ENCODE results near the gene CCR5AS.
A peak's percentile ranks its signal among the peaks of the same experiment; 100 is the strongest.

The CCR5AS gene

GRCh38 chr3:46406788-46407611 lies at the start of gene CCR5AS, which contains the start of gene CCRL2:
TSS of gene CCR5AS (minus strand) at chr3:46407066.
TSS of gene CCRL2 (plus strand) at chr3:46407259. CDS start at chr3:46408080, 821 bp downstream.
- Histone ChIP-seq H3K27me3 (ENCODE audit: control insufficient read depth in 3 of 3, insufficient read depth in 3 of 3, low read length in 3 of 3) (no peaks in the 10 kb centered on the region), H3K27ac (ENCODE audit: low read depth, low read length) (peak within 1 kb of the TSS; percentile 78), H3K4me1 (ENCODE audit: control insufficient read depth in 3 of 3, insufficient read depth in 3 of 3, low read length in 3 of 3) (peaks cover 20 to 29% (median 22%) of the 10 kb centered on the region in 3 donors), H3K9ac (ENCODE audit: low read depth in 1 of 3, low read length in 3 of 3) (peak within 1 kb of the TSS; percentile 54 to 77 (median 62)), H3K36me3 (ENCODE audit: control insufficient read depth in 3 of 3, insufficient read depth in 3 of 3, low read length in 3 of 3) (no peaks in the 10 kb centered on the region), H3K4me3 (ENCODE audit: low read length in 3 of 3) (peak within 1 kb of the TSS; percentile 48 to 60 (median 53)), H3K9me3 (ENCODE audit: control insufficient read depth in 3 of 3, low read length in 3 of 3) (no peaks in the 10 kb centered on the region)

GRCh38 chr3:46456118-46456517 lies 49.3 kb upstream of the CCR5AS start:
- peaks cover 0 to 3% (median 0%) of the 10 kb centered on the region in 3 donors for H3K27me3 ChIP-seq (ENCODE audit: control insufficient read depth in 3 of 3, insufficient read depth in 3 of 3, low read length in 3 of 3)
- H3K4me3 ChIP-seq (ENCODE audit: low read length in 3 of 3), result no peak overlapping the region
- H3K9me3 ChIP-seq (ENCODE audit: control insufficient read depth in 3 of 3, low read length in 3 of 3), result no peaks in the 10 kb centered on the region

GRCh38 chr3:46455231-46456115 lies 48.6 kb upstream of the CCR5AS start:
- H3K36me3 ChIP-seq (ENCODE audit: control insufficient read depth in 3 of 3, insufficient read depth in 3 of 3, low read length in 3 of 3), result no peaks in the 10 kb centered on the region
- no peak overlapping the region for H3K9ac ChIP-seq (ENCODE audit: low read depth in 1 of 3, low read length in 3 of 3)
- peaks cover 0 to 1% (median 0%) of the 10 kb centered on the region in 3 donors for H3K4me1 ChIP-seq (ENCODE audit: control insufficient read depth in 3 of 3, insufficient read depth in 3 of 3, low read length in 3 of 3)
- no peak overlapping the region for H3K27ac ChIP-seq (ENCODE audit: low read depth, low read length)
- no peak overlapping the region for H3K4me3 ChIP-seq (ENCODE audit: low read length in 3 of 3)
- peaks cover 0 to 3% (median 0%) of the 10 kb centered on the region in 3 donors for H3K27me3 ChIP-seq (ENCODE audit: control insufficient read depth in 3 of 3, insufficient read depth in 3 of 3, low read length in 3 of 3)
- H3K9me3 ChIP-seq (ENCODE audit: control insufficient read depth in 3 of 3, low read length in 3 of 3), result no peaks in the 10 kb centered on the region

More at GRCh38 chr3:46456118-46456517, 49.3 kb upstream of the CCR5AS start:
- no peak overlapping the region for H3K27ac ChIP-seq (ENCODE audit: low read depth, low read length)
- no peak overlapping the region for H3K9ac ChIP-seq (ENCODE audit: low read depth in 1 of 3, low read length in 3 of 3)
- no peaks in the 10 kb centered on the region for H3K4me1 ChIP-seq (ENCODE audit: control insufficient read depth in 3 of 3, insufficient read depth in 3 of 3, low read length in 3 of 3)
- H3K36me3 ChIP-seq (ENCODE audit: control insufficient read depth in 3 of 3, insufficient read depth in 3 of 3, low read length in 3 of 3), result no peaks in the 10 kb centered on the region

- no peak overlapping the region for H3K4me3 ChIP-seq (ENCODE audit: low read length in 3 of 3)
- no peaks in the 10 kb centered on the region for H3K9me3 ChIP-seq (ENCODE audit: control insufficient read depth in 3 of 3, low read length in 3 of 3)
- no peak overlapping the region for H3K9ac ChIP-seq (ENCODE audit: low read depth in 1 of 3, low read length in 3 of 3)
- peaks cover 0 to 7% (median 0%) of the 10 kb centered on the region in 3 donors for H3K4me1 ChIP-seq (ENCODE audit: control insufficient read depth in 3 of 3, insufficient read depth in 3 of 3, low read length in 3 of 3)
- no peaks in the 10 kb centered on the region for H3K36me3 ChIP-seq (ENCODE audit: control insufficient read depth in 3 of 3, insufficient read depth in 3 of 3, low read length in 3 of 3)
- no peak overlapping the region for H3K27ac ChIP-seq (ENCODE audit: low read depth, low read length)
- peaks cover 0 to 3% (median 0%) of the 10 kb centered on the region in 3 donors for H3K27me3 ChIP-seq (ENCODE audit: control insufficient read depth in 3 of 3, insufficient read depth in 3 of 3, low read length in 3 of 3)
Measured at GRCh38 chr3:46454606-46455005, 47.7 kb upstream of the CCR5AS start.

- H3K27me3 ChIP-seq (ENCODE audit: control insufficient read depth in 3 of 3, insufficient read depth in 3 of 3, low read length in 3 of 3), result peaks cover 0 to 3% (median 0%) of the 10 kb centered on the region in 3 donors
- H3K9ac ChIP-seq (ENCODE audit: low read depth in 1 of 3, low read length in 3 of 3), result no peak overlapping the region
- no peaks in the 10 kb centered on the region for H3K9me3 ChIP-seq (ENCODE audit: control insufficient read depth in 3 of 3, low read length in 3 of 3)
- peaks cover 0 to 7% (median 0%) of the 10 kb centered on the region in 3 donors for H3K4me1 ChIP-seq (ENCODE audit: control insufficient read depth in 3 of 3, insufficient read depth in 3 of 3, low read length in 3 of 3)
- no peaks in the 10 kb centered on the region for H3K36me3 ChIP-seq (ENCODE audit: control insufficient read depth in 3 of 3, insufficient read depth in 3 of 3, low read length in 3 of 3)
- no peak overlapping the region for H3K27ac ChIP-seq (ENCODE audit: low read depth, low read length)
- no peak overlapping the region for H3K4me3 ChIP-seq (ENCODE audit: low read length in 3 of 3)
Measured at GRCh38 chr3:46454209-46454595, 47.3 kb upstream of the CCR5AS start.

- H3K9me3 ChIP-seq (ENCODE audit: control insufficient read depth in 3 of 3, low read length in 3 of 3), result no peaks in the 10 kb centered on the region
Measured at GRCh38 chr3:46453526-46454208, 46.8 kb upstream of the CCR5AS start.

GRCh38 chr3:46449755-46450552 lies 43.1 kb upstream of the CCR5AS start:
- peak overlapping the region in 1 of 3 donors; percentile 25 for H3K9ac ChIP-seq (ENCODE audit: low read depth in 1 of 3, low read length in 3 of 3)
- peaks cover 0 to 7% (median 0%) of the 10 kb centered on the region in 3 donors for H3K4me1 ChIP-seq (ENCODE audit: control insufficient read depth in 3 of 3, insufficient read depth in 3 of 3, low read length in 3 of 3)
- H3K9me3 ChIP-seq (ENCODE audit: control insufficient read depth in 3 of 3, low read length in 3 of 3), result no peaks in the 10 kb centered on the region
- peaks cover 0 to 3% (median 3%) of the 10 kb centered on the region in 3 donors for H3K27me3 ChIP-seq (ENCODE audit: control insufficient read depth in 3 of 3, insufficient read depth in 3 of 3, low read length in 3 of 3)
- no peaks in the 10 kb centered on the region for H3K36me3 ChIP-seq (ENCODE audit: control insufficient read depth in 3 of 3, insufficient read depth in 3 of 3, low read length in 3 of 3)
- H3K27ac ChIP-seq (ENCODE audit: low read depth, low read length), result no peak overlapping the region
- H3K4me3 ChIP-seq (ENCODE audit: low read length in 3 of 3), result no peak overlapping the region

More at GRCh38 chr3:46453526-46454208, 46.8 kb upstream of the CCR5AS start:
- Histone ChIP-seq H3K27me3 (ENCODE audit: control insufficient read depth in 3 of 3, insufficient read depth in 3 of 3, low read length in 3 of 3) (peaks cover 0 to 3% (median 3%) of the 10 kb centered on the region in 3 donors), H3K36me3 (ENCODE audit: control insufficient read depth in 3 of 3, insufficient read depth in 3 of 3, low read length in 3 of 3) (no peaks in the 10 kb centered on the region), H3K27ac (ENCODE audit: low read depth, low read length) (no peak overlapping the region), H3K9ac (ENCODE audit: low read depth in 1 of 3, low read length in 3 of 3) (no peak overlapping the region), H3K4me3 (ENCODE audit: low read length in 3 of 3) (no peak overlapping the region), H3K4me1 (ENCODE audit: control insufficient read depth in 3 of 3, insufficient read depth in 3 of 3, low read length in 3 of 3) (peaks cover 0 to 7% (median 0%) of the 10 kb centered on the region in 3 donors)

GRCh38 chr3:46448721-46449120 lies 41.9 kb upstream of the CCR5AS start:
- H3K9ac ChIP-seq (ENCODE audit: low read depth in 1 of 3, low read length in 3 of 3), result no peak overlapping the region

More at GRCh38 chr3:46448721-46449120, 41.9 kb upstream of the CCR5AS start:
- Histone ChIP-seq H3K4me1 (ENCODE audit: control insufficient read depth in 3 of 3, insufficient read depth in 3 of 3, low read length in 3 of 3) (peaks cover 0 to 7% (median 0%) of the 10 kb centered on the region in 3 donors), H3K36me3 (ENCODE audit: control insufficient read depth in 3 of 3, insufficient read depth in 3 of 3, low read length in 3 of 3) (peaks cover 0 to under 1% (median 0%) of the 10 kb centered on the region in 3 donors), H3K4me3 (ENCODE audit: low read length in 3 of 3) (no peak overlapping the region), H3K27me3 (ENCODE audit: control insufficient read depth in 3 of 3, insufficient read depth in 3 of 3, low read length in 3 of 3) (peaks cover 0 to 3% (median 3%) of the 10 kb centered on the region in 3 donors), H3K27ac (ENCODE audit: low read depth, low read length) (no peak overlapping the region), H3K9me3 (ENCODE audit: control insufficient read depth in 3 of 3, low read length in 3 of 3) (no peaks in the 10 kb centered on the region)

Measured in skeletal muscle tissue (tissue), 3 donors.